NCI-H1105 treated with DMSO at 0.1 percent for 48 hours (cell line): ENCODE measurements around the gene TUBB2B.

Experiments
- DNase-seq: peaks from one replicate; lab custom pipeline; 2025; lab: John Stamatoyannopoulos, UW

Gene TUBB2B

GRCh38 chr6:3232017-3232945, 4.8 kb upstream of the TUBB2B start:
- peak; percentile 82 for DNase-seq

- DNase-seq = peak; percentile 94
These were observed 4.0 kb upstream of the TUBB2B start for GRCh38 chr6:3231247-3232016.

GRCh38 chr6:3230900-3231246, 3.4 kb upstream of the TUBB2B start:
- DNase-seq = peak; percentile 95

GRCh38 chr6:3230256-3230882, 2.9 kb upstream of the TUBB2B start:
- DNase-seq = peak; percentile 37

GRCh38 chr6:3229566-3230178, 2.2 kb upstream of the TUBB2B start:
- DNase-seq = peak; percentile 70

- peak; percentile 83 for DNase-seq
These were observed 1.5 kb upstream of the TUBB2B start for GRCh38 chr6:3228771-3229565.

GRCh38 chr6:3228046-3228671, 706 bp upstream of the TUBB2B start:
- DNase-seq = peak; percentile 94

- DNase-seq = peak; percentile 44
These were observed 731 bp downstream of the TUBB2B start for GRCh38 chr6:3226481-3227362.

- DNase-seq = no peak
These were observed 1.4 kb downstream of the TUBB2B start for GRCh38 chr6:3226042-3226441.

GRCh38 chr6:3222506-3223038, 4.9 kb downstream of the TUBB2B start:
- peak; percentile 95 for DNase-seq

- DNase-seq = no peak
These were observed 5.9 kb downstream of the TUBB2B start for GRCh38 chr6:3221578-3221977.

GRCh38 chr6:3220366-3220765, 7.1 kb downstream of the TUBB2B start:
- DNase-seq = no peak

GRCh38 chr6:3218266-3218665, 9.2 kb downstream of the TUBB2B start:
- DNase-seq = no peak

GRCh38 chr6:3217286-3217685, 10.2 kb downstream of the TUBB2B start:
- DNase-seq = no peak

GRCh38 chr6:3214898-3215297, 12.6 kb downstream of the TUBB2B start:
- DNase-seq = no peak

GRCh38 chr6:3213334-3213695, 14.1 kb downstream of the TUBB2B start:
- DNase-seq = no peak

- no peak for DNase-seq
These were observed 15.2 kb downstream of the TUBB2B start for GRCh38 chr6:3212261-3212660.

GRCh38 chr6:3211681-3212080, 15.8 kb downstream of the TUBB2B start:
- no peak for DNase-seq

- no peak for DNase-seq
These were observed 17.3 kb downstream of the TUBB2B start for GRCh38 chr6:3210024-3210610.
